ENCODE data around the gene TBL2. TPM values are rescaled to one million over a fixed set of nuclear protein-coding genes. Genes with fewer than 3 reads are reported as not detected.
"Not testable (repeated sequence)": the region's sequence is repeated elsewhere in the genome, so short reads cannot be mapped to it uniquely, and the experiment has no call there.

TBL2 gene
- polyA plus RNA-seq, 3 donors = 10.4 to 40.1 (median 26.2) TPM

DNA sequence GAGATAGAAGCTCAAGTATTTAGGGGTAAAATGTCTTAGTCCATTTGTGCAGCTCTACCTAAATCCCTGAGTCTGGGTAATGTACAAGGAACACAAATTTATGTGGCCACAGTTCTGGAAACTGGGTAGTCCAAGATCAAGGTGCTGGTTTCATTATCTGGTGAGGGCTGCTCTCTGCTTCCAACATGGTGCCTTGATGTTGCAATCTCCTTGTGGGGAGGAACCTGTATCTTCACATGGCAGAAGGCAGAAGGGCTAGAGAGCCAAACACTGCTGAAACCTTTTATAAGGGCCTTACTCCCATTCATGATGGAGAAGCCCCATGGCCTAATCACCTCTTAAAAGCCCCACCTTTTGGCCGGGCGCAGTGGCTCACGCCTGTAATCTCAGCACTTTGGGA is 47.6 kb downstream of the TBL2 start:
- no peaks in the 10 kb centered on the region for H3K9me3 Mint-ChIP-seq
- no peak overlapping the region for H3K9ac ChIP-seq (ENCODE audit: insufficient read depth, low read length, poor library complexity, severe bottlenecking)
- no peak overlapping the region for H3K4me3 ChIP-seq (replicated peaks in 1 of 3; ENCODE audit: low read depth in 2 of 3, low read length in 3 of 3)
- H3K27ac Mint-ChIP-seq = no peak overlapping the region
- peaks cover 12% of the 10 kb centered on the region for H3K4me1 Mint-ChIP-seq
- no peaks in the 10 kb centered on the region for H3K9me3 ChIP-seq (replicated peaks in 1 of 2; ENCODE audit: control insufficient read depth in 1 of 2, insufficient read depth in 1 of 2, low read length in 2 of 2)
- H4K20me1 ChIP-seq (ENCODE audit: insufficient read depth, low read length) = no peaks in the 10 kb centered on the region
- H2AFZ ChIP-seq (ENCODE audit: insufficient read depth, low read depth, low read length, poor library complexity, severe bottlenecking) = no peak overlapping the region
- TF ChIP-seq, protein P1, sequence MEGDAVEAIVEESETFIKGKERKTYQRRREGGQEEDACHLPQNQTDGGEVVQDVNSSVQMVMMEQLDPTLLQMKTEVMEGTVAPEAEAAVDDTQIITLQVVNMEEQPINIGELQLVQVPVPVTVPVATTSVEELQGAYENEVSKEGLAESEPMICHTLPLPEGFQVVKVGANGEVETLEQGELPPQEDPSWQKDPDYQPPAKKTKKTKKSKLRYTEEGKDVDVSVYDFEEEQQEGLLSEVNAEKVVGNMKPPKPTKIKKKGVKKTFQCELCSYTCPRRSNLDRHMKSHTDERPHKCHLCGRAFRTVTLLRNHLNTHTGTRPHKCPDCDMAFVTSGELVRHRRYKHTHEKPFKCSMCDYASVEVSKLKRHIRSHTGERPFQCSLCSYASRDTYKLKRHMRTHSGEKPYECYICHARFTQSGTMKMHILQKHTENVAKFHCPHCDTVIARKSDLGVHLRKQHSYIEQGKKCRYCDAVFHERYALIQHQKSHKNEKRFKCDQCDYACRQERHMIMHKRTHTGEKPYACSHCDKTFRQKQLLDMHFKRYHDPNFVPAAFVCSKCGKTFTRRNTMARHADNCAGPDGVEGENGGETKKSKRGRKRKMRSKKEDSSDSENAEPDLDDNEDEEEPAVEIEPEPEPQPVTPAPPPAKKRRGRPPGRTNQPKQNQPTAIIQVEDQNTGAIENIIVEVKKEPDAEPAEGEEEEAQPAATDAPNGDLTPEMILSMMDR (IDR thresholded peaks at IDR 0.05) = no peak
- no peaks in the 10 kb centered on the region for H3K27me3 Mint-ChIP-seq (ENCODE audit: low read depth in 3 of 3)
- H3K36me3 Mint-ChIP-seq = peaks cover 14 to 20% of the 10 kb centered on the region in 2 donors
- intact Hi-C loops (cut with micrococcal nuclease) = loop anchor here in 1 of 2 donors (10.0 kb wide), 1 partner anchor 66 kb away; no protein-coding TSS in a partner anchor
- no peaks in the 10 kb centered on the region for H3K27me3 ChIP-seq (ENCODE audit: control insufficient read depth in 2 of 2, insufficient read depth in 2 of 2, low read length in 2 of 2)
- no peak overlapping the region for H3K27ac ChIP-seq (ENCODE audit: low read depth in 1 of 2, low read length in 2 of 2)
- peaks cover 3 to 11% of the 10 kb centered on the region in 2 donors for H3K36me3 ChIP-seq (replicated peaks in 1 of 2; ENCODE audit: control insufficient read depth in 1 of 2, insufficient read depth in 2 of 2, low read length in 2 of 2)
- H3K4me1 ChIP-seq (ENCODE audit: control insufficient read depth in 1 of 2, insufficient read depth in 2 of 2, low read length in 2 of 2) = peaks cover 8 to 9% of the 10 kb centered on the region in 2 donors
- WGBS (ENCODE audit: insufficient coverage) = 100% methylated on average over 3 of the region's 3 CpGs
- no peak overlapping the region for H3K4me2 ChIP-seq (replicated peaks; ENCODE audit: extremely low read depth, low read length, poor library complexity, severe bottlenecking)
- no peak for DNase-seq
- H3K79me2 ChIP-seq (ENCODE audit: insufficient read depth, low read length) = no peaks in the 10 kb centered on the region
- no peak overlapping the region for H3K4me3 Mint-ChIP-seq

GRCh38 chr7:73526896-73527821 is 51.2 kb downstream of the TBL2 start:
- Histone ChIP-seq H3K27ac (ENCODE audit: low read depth in 1 of 2, low read length in 2 of 2) (peak overlapping the region in 1 of 2 donors; percentile 48), H3K79me2 (ENCODE audit: insufficient read depth, low read length) (peaks cover 11% of the 10 kb centered on the region), H3K4me2 (replicated peaks; ENCODE audit: extremely low read depth, low read length, poor library complexity, severe bottlenecking) (no peak overlapping the region), H3K27me3 (ENCODE audit: control insufficient read depth in 2 of 2, insufficient read depth in 2 of 2, low read length in 2 of 2) (no peaks in the 10 kb centered on the region), H3K4me3 (replicated peaks in 1 of 3; ENCODE audit: low read depth in 2 of 3, low read length in 3 of 3) (no peak overlapping the region), H4K20me1 (ENCODE audit: insufficient read depth, low read length) (no peaks in the 10 kb centered on the region), H3K4me1 (ENCODE audit: control insufficient read depth in 1 of 2, insufficient read depth in 2 of 2, low read length in 2 of 2) (peaks cover 22 to 26% of the 10 kb centered on the region in 2 donors), H3K36me3 (replicated peaks in 1 of 2; ENCODE audit: control insufficient read depth in 1 of 2, insufficient read depth in 2 of 2, low read length in 2 of 2) (no peaks in the 10 kb centered on the region), H2AFZ (ENCODE audit: insufficient read depth, low read depth, low read length, poor library complexity, severe bottlenecking) (no peak overlapping the region), H3K9me3 (replicated peaks in 1 of 2; ENCODE audit: control insufficient read depth in 1 of 2, insufficient read depth in 1 of 2, low read length in 2 of 2) (no peaks in the 10 kb centered on the region), H3K9ac (ENCODE audit: insufficient read depth, low read length, poor library complexity, severe bottlenecking) (no peak overlapping the region)
- Mint-ChIP-seq H3K4me1 (peaks cover 27% of the 10 kb centered on the region), H3K9me3 (no peaks in the 10 kb centered on the region), H3K4me3 (no peak overlapping the region), H3K27me3 (ENCODE audit: low read depth in 3 of 3) (no peaks in the 10 kb centered on the region), H3K36me3 (peaks cover 3 to 9% of the 10 kb centered on the region in 2 donors), H3K27ac (peak overlapping the region in 3 of 7 donors; percentile 69 to 82 (median 80))
- TF ChIP-seq, protein P1 (IDR thresholded peaks at IDR 0.05) = no peak
- no peak for DNase-seq
- intact Hi-C loops (cut with micrococcal nuclease) = loop anchor here in 1 of 2 donors (10.0 kb wide), 1 partner anchor 138 kb away; the partner anchor contains the start of gene VPS37D
- 55% methylated on average over 4 of the region's 8 CpGs for WGBS (ENCODE audit: insufficient coverage)

- not testable (repeated sequence) for H3K9me3 Mint-ChIP-seq; H3K4me3 ChIP-seq (replicated peaks in 1 of 3; ENCODE audit: low read depth in 2 of 3, low read length in 3 of 3); H3K9ac ChIP-seq (ENCODE audit: insufficient read depth, low read length, poor library complexity, severe bottlenecking); H3K36me3 Mint-ChIP-seq; H3K4me2 ChIP-seq (replicated peaks; ENCODE audit: extremely low read depth, low read length, poor library complexity, severe bottlenecking); DNase-seq; H3K27me3 ChIP-seq (ENCODE audit: control insufficient read depth in 2 of 2, insufficient read depth in 2 of 2, low read length in 2 of 2); H3K9me3 ChIP-seq (replicated peaks in 1 of 2; ENCODE audit: control insufficient read depth in 1 of 2, insufficient read depth in 1 of 2, low read length in 2 of 2); H3K4me3 Mint-ChIP-seq; H3K27ac ChIP-seq (ENCODE audit: low read depth in 1 of 2, low read length in 2 of 2); H4K20me1 ChIP-seq (ENCODE audit: insufficient read depth, low read length); H3K36me3 ChIP-seq (replicated peaks in 1 of 2; ENCODE audit: control insufficient read depth in 1 of 2, insufficient read depth in 2 of 2, low read length in 2 of 2); H3K27me3 Mint-ChIP-seq (ENCODE audit: low read depth in 3 of 3)
- H3K4me1 ChIP-seq (ENCODE audit: control insufficient read depth in 1 of 2, insufficient read depth in 2 of 2, low read length in 2 of 2) = peaks cover 24 to 28% of the 10 kb centered on the region in 2 donors
- WGBS (ENCODE audit: insufficient coverage) = 0% methylated on average over 1 of the region's 1 CpG
- intact Hi-C loops (cut with micrococcal nuclease) = loop anchor here in 1 of 2 donors (10.0 kb wide), 1 partner anchor 139 kb away; the partner anchor contains the start of gene VPS37D
- peak overlapping the region; percentile 80 for H2AFZ ChIP-seq (ENCODE audit: insufficient read depth, low read depth, low read length, poor library complexity, severe bottlenecking)
- H3K79me2 ChIP-seq (ENCODE audit: insufficient read depth, low read length) = peaks cover 20% of the 10 kb centered on the region
- Mint-ChIP-seq H3K4me1 (peaks cover 28% of the 10 kb centered on the region), H3K27ac (peak overlapping the region in 1 of 7 donors; percentile 41)
Measured at GRCh38 chr7:73526158-73526494, 52.3 kb downstream of the TBL2 start.
